Measurements from ENCODE around the gene MRLN. TPM values are rescaled to one million over a fixed set of nuclear protein-coding genes. Genes with fewer than 3 reads are reported as not detected.

MRLN gene
- total RNA-seq, 3 donors from 2014 or later (not counting 1 experiment from before 2014, with no cell fraction given): not detected

DNA sequence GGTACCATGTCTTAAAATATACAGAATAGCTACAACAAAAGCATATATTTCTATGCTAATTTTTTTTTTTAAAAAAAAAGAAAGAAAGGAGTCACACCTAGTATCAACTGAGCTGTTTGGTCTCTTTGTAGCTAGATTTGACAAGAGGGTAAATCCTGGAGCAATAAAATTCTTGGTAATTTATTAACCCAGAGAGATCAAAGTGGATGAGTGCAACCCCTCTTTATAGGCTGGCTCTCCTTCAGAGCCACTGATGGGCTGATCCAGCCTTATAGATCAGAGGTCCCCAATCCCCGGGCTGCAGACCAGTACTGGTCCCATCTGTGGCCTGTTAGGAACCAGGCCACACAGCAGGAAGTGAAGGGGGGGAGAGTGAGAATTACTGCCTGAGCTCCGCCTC is 19.8 kb upstream of the MRLN start:
- Histone ChIP-seq H3K27ac (ENCODE audit: low read length) (no peak overlapping the region), H3K4me1 (ENCODE audit: control insufficient read depth, insufficient read depth, low read length) (no peaks in the 10 kb centered on the region), H3K4me3 (ENCODE audit: low read length) (no peak overlapping the region), H3K9me3 (ENCODE audit: control insufficient read depth, insufficient read depth, low read length) (no peaks in the 10 kb centered on the region), H3K36me3 (ENCODE audit: control insufficient read depth, insufficient read depth, low read length) (no peaks in the 10 kb centered on the region), H3K27me3 (ENCODE audit: control insufficient read depth, insufficient read depth, low read length) (no peaks in the 10 kb centered on the region)
- peaks cover 0 to 6% of the 10 kb centered on the region in 2 donors for H3K27me3 Mint-ChIP-seq (ENCODE audit: low read depth in 2 of 2)
- no peak overlapping the region for H3K27ac Mint-ChIP-seq
- ATAC-seq (no peak), DNase-seq (no peak)
- H3K4me3 Mint-ChIP-seq: no peak overlapping the region
- H3K9me3 Mint-ChIP-seq: no peaks in the 10 kb centered on the region
- TF ChIP-seq, protein P1, sequence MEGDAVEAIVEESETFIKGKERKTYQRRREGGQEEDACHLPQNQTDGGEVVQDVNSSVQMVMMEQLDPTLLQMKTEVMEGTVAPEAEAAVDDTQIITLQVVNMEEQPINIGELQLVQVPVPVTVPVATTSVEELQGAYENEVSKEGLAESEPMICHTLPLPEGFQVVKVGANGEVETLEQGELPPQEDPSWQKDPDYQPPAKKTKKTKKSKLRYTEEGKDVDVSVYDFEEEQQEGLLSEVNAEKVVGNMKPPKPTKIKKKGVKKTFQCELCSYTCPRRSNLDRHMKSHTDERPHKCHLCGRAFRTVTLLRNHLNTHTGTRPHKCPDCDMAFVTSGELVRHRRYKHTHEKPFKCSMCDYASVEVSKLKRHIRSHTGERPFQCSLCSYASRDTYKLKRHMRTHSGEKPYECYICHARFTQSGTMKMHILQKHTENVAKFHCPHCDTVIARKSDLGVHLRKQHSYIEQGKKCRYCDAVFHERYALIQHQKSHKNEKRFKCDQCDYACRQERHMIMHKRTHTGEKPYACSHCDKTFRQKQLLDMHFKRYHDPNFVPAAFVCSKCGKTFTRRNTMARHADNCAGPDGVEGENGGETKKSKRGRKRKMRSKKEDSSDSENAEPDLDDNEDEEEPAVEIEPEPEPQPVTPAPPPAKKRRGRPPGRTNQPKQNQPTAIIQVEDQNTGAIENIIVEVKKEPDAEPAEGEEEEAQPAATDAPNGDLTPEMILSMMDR (IDR thresholded peaks at IDR 0.05): no peak
- intact Hi-C loops (cut with micrococcal nuclease): no loop called here
- H3K36me3 Mint-ChIP-seq: no peaks in the 10 kb centered on the region
- WGBS (ENCODE audit: insufficient coverage): 85% methylated on average over 2 of the region's 2 CpGs
- H3K4me1 Mint-ChIP-seq: no peaks in the 10 kb centered on the region

DNA sequence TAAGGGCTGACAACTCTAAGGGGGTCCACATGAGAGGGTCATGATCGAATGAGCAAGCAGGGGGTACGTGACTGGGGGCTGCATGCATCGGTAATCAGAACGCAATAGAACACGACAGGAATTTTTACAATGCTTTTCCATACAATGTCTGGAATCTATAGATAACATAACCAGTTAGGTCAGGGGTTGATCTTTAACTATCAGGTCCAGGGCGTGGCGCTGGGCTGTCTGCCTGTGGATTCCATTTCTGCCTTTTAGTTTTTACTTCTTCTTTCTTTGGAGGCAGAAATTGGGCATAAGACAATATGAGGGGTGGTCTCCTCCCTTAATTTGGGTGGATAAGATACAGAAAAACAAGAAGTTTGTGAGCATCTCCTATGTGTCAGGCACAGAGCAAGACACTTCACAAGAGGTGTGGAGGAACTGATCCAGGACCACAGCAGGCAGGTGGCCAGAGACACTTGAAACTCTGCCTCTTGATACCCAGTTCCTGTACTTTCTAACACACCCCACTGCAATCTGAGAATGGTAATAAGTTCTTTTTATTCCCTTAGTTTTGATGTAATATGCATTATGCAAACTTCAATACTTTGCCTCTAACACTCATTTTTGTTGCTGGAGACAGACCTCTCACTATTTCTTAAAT is 18.0 kb upstream of the MRLN start:
- peaks cover 0 to 6% of the 10 kb centered on the region in 2 donors for H3K27me3 Mint-ChIP-seq (ENCODE audit: low read depth in 2 of 2)
- H3K9me3 ChIP-seq (ENCODE audit: control insufficient read depth, insufficient read depth, low read length): no peaks in the 10 kb centered on the region
- H3K36me3 Mint-ChIP-seq: no peaks in the 10 kb centered on the region
- H3K4me3 ChIP-seq (ENCODE audit: low read length): no peak overlapping the region
- no peaks in the 10 kb centered on the region for H3K4me1 Mint-ChIP-seq
- ATAC-seq (no peak), DNase-seq (no peak)
- no peaks in the 10 kb centered on the region for H3K9me3 Mint-ChIP-seq
- no peak overlapping the region for H3K27ac Mint-ChIP-seq
- no peak overlapping the region for H3K27ac ChIP-seq (ENCODE audit: low read length)
- WGBS (ENCODE audit: insufficient coverage): 88% methylated on average over 5 of the region's 7 CpGs
- no peaks in the 10 kb centered on the region for H3K36me3 ChIP-seq (ENCODE audit: control insufficient read depth, insufficient read depth, low read length)
- intact Hi-C loops (cut with micrococcal nuclease): no loop called here
- H3K4me1 ChIP-seq (ENCODE audit: control insufficient read depth, insufficient read depth, low read length): no peaks in the 10 kb centered on the region
- H3K27me3 ChIP-seq (ENCODE audit: control insufficient read depth, insufficient read depth, low read length): no peaks in the 10 kb centered on the region
- H3K4me3 Mint-ChIP-seq: no peak overlapping the region
- TF ChIP-seq, protein P1 (IDR thresholded peaks at IDR 0.05): no peak

DNA sequence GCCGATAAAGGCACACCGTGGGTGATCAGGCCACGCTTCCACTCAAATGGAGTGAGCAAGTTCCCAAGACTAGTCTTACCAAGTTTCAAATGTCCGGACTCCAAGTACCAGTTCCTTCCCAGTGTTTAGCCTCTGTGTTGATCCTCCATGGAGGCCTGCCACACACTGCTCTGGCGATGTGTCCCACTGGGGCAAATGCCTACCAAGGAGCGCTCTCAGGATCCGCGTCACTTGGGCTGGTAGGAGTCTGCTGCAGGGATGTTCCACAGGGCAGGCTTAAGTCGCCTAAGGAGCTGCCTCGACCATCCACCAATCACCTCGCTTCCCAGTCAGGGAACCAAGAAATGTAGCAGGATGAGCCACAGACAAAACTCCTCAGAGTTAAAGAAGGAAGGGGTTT is 17.4 kb upstream of the MRLN start:
- no peaks in the 10 kb centered on the region for H3K4me1 Mint-ChIP-seq
- H3K36me3 Mint-ChIP-seq: no peaks in the 10 kb centered on the region
- Histone ChIP-seq H3K4me3 (ENCODE audit: low read length) (no peak overlapping the region), H3K9me3 (ENCODE audit: control insufficient read depth, insufficient read depth, low read length) (no peaks in the 10 kb centered on the region), H3K27ac (ENCODE audit: low read length) (no peak overlapping the region), H3K4me1 (ENCODE audit: control insufficient read depth, insufficient read depth, low read length) (no peaks in the 10 kb centered on the region), H3K36me3 (ENCODE audit: control insufficient read depth, insufficient read depth, low read length) (no peaks in the 10 kb centered on the region), H3K27me3 (ENCODE audit: control insufficient read depth, insufficient read depth, low read length) (no peaks in the 10 kb centered on the region)
- TF ChIP-seq, protein P1 (IDR thresholded peaks at IDR 0.05): no peak
- intact Hi-C loops (cut with micrococcal nuclease): no loop called here
- DNase-seq: no peak
- 95% methylated on average over 11 of the region's 11 CpGs for WGBS (ENCODE audit: insufficient coverage)
- ATAC-seq: no peak
- no peak overlapping the region for H3K27ac Mint-ChIP-seq
- peaks cover 0 to 6% of the 10 kb centered on the region in 2 donors for H3K27me3 Mint-ChIP-seq (ENCODE audit: low read depth in 2 of 2)
- H3K9me3 Mint-ChIP-seq: no peaks in the 10 kb centered on the region
- no peak overlapping the region for H3K4me3 Mint-ChIP-seq

- no peaks in the 10 kb centered on the region for H3K36me3 ChIP-seq (ENCODE audit: control insufficient read depth, insufficient read depth, low read length)
- DNase-seq (no peak), ATAC-seq (no peak)
- H3K27me3 ChIP-seq (ENCODE audit: control insufficient read depth, insufficient read depth, low read length): no peaks in the 10 kb centered on the region
- 81% methylated on average over 2 of the region's 2 CpGs for whole genome bisulfite sequencing (ENCODE audit: insufficient coverage)
- H3K27ac ChIP-seq (ENCODE audit: low read length): no peak overlapping the region
- no peaks in the 10 kb centered on the region for H3K36me3 Mint-ChIP-seq
- no peaks in the 10 kb centered on the region for H3K4me1 ChIP-seq (ENCODE audit: control insufficient read depth, insufficient read depth, low read length)
- TF ChIP-seq, protein P1 (IDR thresholded peaks at IDR 0.05): no peak
- intact Hi-C loops (cut with micrococcal nuclease): no loop called here
- H3K4me3 Mint-ChIP-seq: no peak overlapping the region
- H3K27ac Mint-ChIP-seq: no peak overlapping the region
- peaks cover 0 to 10% of the 10 kb centered on the region in 2 donors for H3K27me3 Mint-ChIP-seq (ENCODE audit: low read depth in 2 of 2)
- no peak overlapping the region for H3K4me3 ChIP-seq (ENCODE audit: low read length)
- H3K9me3 Mint-ChIP-seq: peaks cover 0 to 3% of the 10 kb centered on the region in 2 donors
- H3K9me3 ChIP-seq (ENCODE audit: control insufficient read depth, insufficient read depth, low read length): no peaks in the 10 kb centered on the region
- no peaks in the 10 kb centered on the region for H3K4me1 Mint-ChIP-seq
Measured at GRCh38 chr10:59762505-59762904, 9.2 kb upstream of the MRLN start.
